ENCODE measurements around the gene ZNF236. TPM values are rescaled to one million over a fixed set of nuclear protein-coding genes. Genes with fewer than 3 reads are reported as not detected.
"Not testable (repeated sequence)": the region's sequence is repeated elsewhere in the genome, so short reads cannot be mapped to it uniquely, and the experiment has no call there.

ZNF236 gene
- total RNA-seq, 2 experiments from 2014 or later: 6.6 to 16.1 TPM

DNA sequence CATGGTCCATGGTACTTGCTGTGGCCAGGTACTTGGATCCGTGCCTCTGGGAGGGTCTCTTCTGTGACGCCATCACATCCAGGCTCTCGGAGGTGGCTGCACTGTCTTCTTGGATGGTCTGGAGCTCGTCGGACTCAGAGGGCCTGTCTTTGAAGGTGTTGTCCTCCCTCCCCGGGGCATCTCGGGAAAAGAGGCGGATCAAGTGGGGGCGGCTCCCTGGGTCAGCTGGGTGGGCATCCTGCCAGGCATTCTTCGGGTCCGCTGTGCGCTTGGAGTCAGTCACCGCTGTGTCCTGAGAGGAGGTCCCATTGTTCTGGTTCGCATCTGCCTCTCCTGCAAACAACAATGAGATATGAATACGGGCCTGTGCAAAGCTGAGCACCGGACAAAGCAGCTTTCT, 194.6 kb downstream of the ZNF236 start:
- Histone ChIP-seq H3K79me2 (ENCODE audit: insufficient read depth, low read depth, low read length) (no peaks in the 10 kb centered on the region), H3K27ac (ENCODE audit: low read depth, low read length, poor library complexity, severe bottlenecking) (no peak overlapping the region), H3K9me2 (ENCODE audit: insufficient read depth, low read length) (no peaks in the 10 kb centered on the region), H3K4me3 (ENCODE audit: low read depth, low read length, poor library complexity, severe bottlenecking) (no peak overlapping the region), H3K9me3 (ENCODE audit: low read length) (no peaks in the 10 kb centered on the region), H2AFZ (ENCODE audit: low read length) (no peak overlapping the region), H3K4me1 (ENCODE audit: insufficient read depth, low read length, poor library complexity, severe bottlenecking) (no peaks in the 10 kb centered on the region), H4K20me1 (ENCODE audit: insufficient read depth, low read length) (no peaks in the 10 kb centered on the region), H3K4me2 (ENCODE audit: low read length) (no peak overlapping the region), H3K36me3 (ENCODE audit: insufficient read depth, low read length) (no peaks in the 10 kb centered on the region)
- DNase-seq (ENCODE audit: low spot score): no peak
- no TSS peak for BruUV-seq (replicated peaks)
- CTCF ChIA-PET (ENCODE audit: unreplicated experiment): no interaction called here
- TF ChIP-seq EZH2phosphoT487 (IDR thresholded peaks at IDR 0.05; ENCODE audit: borderline replicate concordance, low read depth, low read length): no peak
- TF ChIP-seq, protein P1, sequence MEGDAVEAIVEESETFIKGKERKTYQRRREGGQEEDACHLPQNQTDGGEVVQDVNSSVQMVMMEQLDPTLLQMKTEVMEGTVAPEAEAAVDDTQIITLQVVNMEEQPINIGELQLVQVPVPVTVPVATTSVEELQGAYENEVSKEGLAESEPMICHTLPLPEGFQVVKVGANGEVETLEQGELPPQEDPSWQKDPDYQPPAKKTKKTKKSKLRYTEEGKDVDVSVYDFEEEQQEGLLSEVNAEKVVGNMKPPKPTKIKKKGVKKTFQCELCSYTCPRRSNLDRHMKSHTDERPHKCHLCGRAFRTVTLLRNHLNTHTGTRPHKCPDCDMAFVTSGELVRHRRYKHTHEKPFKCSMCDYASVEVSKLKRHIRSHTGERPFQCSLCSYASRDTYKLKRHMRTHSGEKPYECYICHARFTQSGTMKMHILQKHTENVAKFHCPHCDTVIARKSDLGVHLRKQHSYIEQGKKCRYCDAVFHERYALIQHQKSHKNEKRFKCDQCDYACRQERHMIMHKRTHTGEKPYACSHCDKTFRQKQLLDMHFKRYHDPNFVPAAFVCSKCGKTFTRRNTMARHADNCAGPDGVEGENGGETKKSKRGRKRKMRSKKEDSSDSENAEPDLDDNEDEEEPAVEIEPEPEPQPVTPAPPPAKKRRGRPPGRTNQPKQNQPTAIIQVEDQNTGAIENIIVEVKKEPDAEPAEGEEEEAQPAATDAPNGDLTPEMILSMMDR (conservative IDR thresholded peaks at IDR 0.05; ENCODE audit: low read length): no peak
- POLR2A ChIA-PET: interaction anchor here (0.5 kb wide), 1 partner anchor 675 kb away, joined by 3 read pairs; no protein-coding TSS in a partner anchor
- intact Hi-C loops (cut with micrococcal nuclease; ENCODE audit: unreplicated experiment): no loop called here

DNA sequence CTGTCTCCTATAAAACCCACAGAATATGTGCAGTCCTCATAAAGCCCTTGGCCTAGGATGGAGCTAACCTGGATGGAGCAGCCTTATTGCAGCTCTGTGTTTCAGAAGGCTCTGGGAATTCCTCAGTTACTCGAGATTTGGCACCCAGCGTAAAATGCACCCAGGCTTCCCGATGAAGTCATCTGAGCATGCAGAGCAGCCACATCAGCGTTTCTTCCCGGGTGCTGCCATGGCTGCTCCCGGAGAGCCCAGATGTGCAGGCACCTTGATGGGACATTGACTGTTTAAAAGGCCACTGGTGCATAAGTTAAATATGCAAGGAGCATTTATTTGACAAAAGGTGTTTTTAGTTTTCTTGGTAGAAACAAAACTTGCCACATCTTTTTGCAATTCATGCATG, 195.0 kb downstream of the ZNF236 start:
- no peak overlapping the region for H2AFZ ChIP-seq (ENCODE audit: low read length)
- H3K4me1 ChIP-seq (ENCODE audit: insufficient read depth, low read length, poor library complexity, severe bottlenecking): no peaks in the 10 kb centered on the region
- no peak for TF ChIP-seq EZH2phosphoT487 (IDR thresholded peaks at IDR 0.05; ENCODE audit: borderline replicate concordance, low read depth, low read length)
- TF ChIP-seq, protein P1 (conservative IDR thresholded peaks at IDR 0.05; ENCODE audit: low read length): no peak
- no TSS peak for BruUV-seq (replicated peaks)
- ChIA-PET POLR2A (interaction anchor here (0.5 kb wide), 1 partner anchor 675 kb away, joined by 3 read pairs; no protein-coding TSS in a partner anchor), CTCF (ENCODE audit: unreplicated experiment) (no interaction called here)
- H3K9me3 ChIP-seq (ENCODE audit: low read length): no peaks in the 10 kb centered on the region
- no peaks in the 10 kb centered on the region for H3K36me3 ChIP-seq (ENCODE audit: insufficient read depth, low read length)
- no peak for DNase-seq (ENCODE audit: low spot score)
- H4K20me1 ChIP-seq (ENCODE audit: insufficient read depth, low read length): no peaks in the 10 kb centered on the region
- H3K27ac ChIP-seq (ENCODE audit: low read depth, low read length, poor library complexity, severe bottlenecking): no peak overlapping the region
- H3K4me3 ChIP-seq (ENCODE audit: low read depth, low read length, poor library complexity, severe bottlenecking): no peak overlapping the region
- H3K79me2 ChIP-seq (ENCODE audit: insufficient read depth, low read depth, low read length): no peaks in the 10 kb centered on the region
- intact Hi-C loops (cut with micrococcal nuclease; ENCODE audit: unreplicated experiment): no loop called here
- no peaks in the 10 kb centered on the region for H3K9me2 ChIP-seq (ENCODE audit: insufficient read depth, low read length)
- no peak overlapping the region for H3K4me2 ChIP-seq (ENCODE audit: low read length)

DNA sequence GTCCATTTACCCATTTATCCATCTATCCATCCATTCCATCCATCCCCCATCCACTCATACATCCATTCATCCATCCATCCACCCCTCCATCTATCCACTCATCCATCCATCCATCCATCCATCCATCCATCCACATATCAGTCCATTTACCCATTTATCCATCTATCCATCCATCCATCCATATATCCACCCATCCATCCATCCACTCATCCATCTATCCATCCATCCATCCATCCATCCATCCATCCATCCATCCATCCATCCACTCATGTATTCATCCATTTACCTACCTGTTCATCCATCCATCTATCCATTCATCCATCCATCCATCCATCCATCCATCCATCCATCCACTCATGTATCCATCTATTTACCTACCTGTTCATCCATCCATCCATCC, 196.3 kb downstream of the ZNF236 start:
- H4K20me1 ChIP-seq (ENCODE audit: insufficient read depth, low read length); H3K4me2 ChIP-seq (ENCODE audit: low read length); H3K4me1 ChIP-seq (ENCODE audit: insufficient read depth, low read length, poor library complexity, severe bottlenecking); H3K36me3 ChIP-seq (ENCODE audit: insufficient read depth, low read length); intact Hi-C loops (cut with micrococcal nuclease; ENCODE audit: unreplicated experiment); POLR2A ChIA-PET; H3K79me2 ChIP-seq (ENCODE audit: insufficient read depth, low read depth, low read length); CTCF ChIA-PET (ENCODE audit: unreplicated experiment); DNase-seq (ENCODE audit: low spot score); H2AFZ ChIP-seq (ENCODE audit: low read length); H3K9me2 ChIP-seq (ENCODE audit: insufficient read depth, low read length); BruUV-seq (replicated peaks); H3K27ac ChIP-seq (ENCODE audit: low read depth, low read length, poor library complexity, severe bottlenecking); H3K4me3 ChIP-seq (ENCODE audit: low read depth, low read length, poor library complexity, severe bottlenecking); H3K9me3 ChIP-seq (ENCODE audit: low read length): not testable (repeated sequence)
